NCI-H1105 (cell line): ENCODE data around the gene ZMIZ1.

Experiments
- DNase-seq: peaks from one replicate; lab custom pipeline; 2025; lab: John Stamatoyannopoulos, UW

ZMIZ1 gene

GRCh38 chr10:79358811-79359210 is 290.0 kb downstream of the ZMIZ1 start:
- DNase-seq, result no peak

GRCh38 chr10:79359816-79360498 is 291.2 kb downstream of the ZMIZ1 start:
- DNase-seq, result no peak

DNA sequence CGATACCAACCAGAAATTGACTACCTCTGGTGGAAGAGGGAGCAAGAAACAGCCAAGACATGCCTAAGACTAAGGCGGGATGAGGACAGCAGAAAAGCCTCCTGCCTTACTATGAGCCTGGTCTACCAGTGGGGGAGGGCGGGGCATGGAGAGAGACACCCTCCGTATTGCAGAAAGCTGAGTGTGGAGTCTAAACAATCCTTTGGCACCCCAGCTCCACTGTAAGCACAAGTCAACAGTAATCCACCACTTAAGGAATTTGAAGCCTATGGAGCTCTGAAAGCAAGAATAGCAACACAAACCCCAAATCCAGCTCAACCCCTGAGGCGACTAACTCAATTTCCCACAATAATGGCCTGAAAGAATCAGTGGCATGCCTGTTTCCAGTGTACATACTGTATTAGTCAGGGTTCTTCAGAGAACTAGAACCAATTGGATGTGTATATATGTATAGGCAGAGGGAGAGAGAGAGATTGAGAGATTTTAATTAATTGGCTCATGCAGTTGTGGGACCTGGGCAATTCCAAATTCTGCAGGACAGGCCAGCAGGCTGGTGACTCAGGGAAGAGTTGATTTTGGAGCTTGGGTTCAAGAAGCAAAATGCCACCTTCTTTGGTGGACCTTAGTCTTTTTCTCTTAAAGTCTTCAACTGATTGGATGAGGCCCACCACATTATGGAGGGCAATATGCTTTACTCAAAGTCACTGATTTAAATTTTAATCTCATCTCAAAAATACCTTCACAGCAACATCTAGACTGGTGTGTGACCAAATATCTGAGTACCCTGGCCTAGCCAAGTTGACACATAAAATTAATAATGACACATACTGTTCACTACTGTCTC is 292.0 kb downstream of the ZMIZ1 start:
- no peak for DNase-seq

- no peak for DNase-seq
Observed at GRCh38 chr10:79361726-79362397, 293.1 kb downstream of the ZMIZ1 start.
